PC-9 (cell line): ENCODE data around the gene CELA3A.
"Not testable (repeated sequence)": the region's sequence is repeated elsewhere in the genome, so short reads cannot be mapped to it uniquely, and the experiment has no call there.

Experiments used
- CTCF ChIP-seq: fragments of 200-600 bp; sonication (generic); conservative IDR thresholded peaks from 2 replicates; pipeline ENCODE4 v1.6.1; 2017; ENCODE audit warnings: mixed run types, antibody characterized with exemption, mild to moderate bottlenecking, moderate library complexity
- EZH2 ChIP-seq: fragments of 200-600 bp; sonication (generic); IDR thresholded peaks from 2 replicates; pipeline ENCODE4 v1.8.0; 2017; ENCODE audit warnings: antibody characterized with exemption, low read depth

- not testable (repeated sequence) for TF ChIP-seq CTCF, EZH2
Observed at GRCh38 chr1:21969066-21969465, 32.4 kb upstream of the CELA3A start.
